Measurements from ENCODE around the gene ING3.

Gene ING3

GRCh38 chr7:121026159-121026558, 75.6 kb downstream of the ING3 start:
- DNase-seq (ENCODE audit: low spot score), result no peak

GRCh38 chr7:121026577-121027111, 76.1 kb downstream of the ING3 start:
- DNase-seq (ENCODE audit: low spot score), result no peak

All from CD4-positive, alpha-beta T cell treated with Interleukin-6 at 100 ng/mL for 8 hours (primary cell).